ENCODE results near the gene SDC4. TPM values are rescaled to one million over a fixed set of nuclear protein-coding genes. Genes with fewer than 3 reads are reported as not detected.

Gene SDC4
- polyA plus RNA-seq, 1 of the 3 experiments (the other 2 are of a cell fraction): 131 TPM

DNA sequence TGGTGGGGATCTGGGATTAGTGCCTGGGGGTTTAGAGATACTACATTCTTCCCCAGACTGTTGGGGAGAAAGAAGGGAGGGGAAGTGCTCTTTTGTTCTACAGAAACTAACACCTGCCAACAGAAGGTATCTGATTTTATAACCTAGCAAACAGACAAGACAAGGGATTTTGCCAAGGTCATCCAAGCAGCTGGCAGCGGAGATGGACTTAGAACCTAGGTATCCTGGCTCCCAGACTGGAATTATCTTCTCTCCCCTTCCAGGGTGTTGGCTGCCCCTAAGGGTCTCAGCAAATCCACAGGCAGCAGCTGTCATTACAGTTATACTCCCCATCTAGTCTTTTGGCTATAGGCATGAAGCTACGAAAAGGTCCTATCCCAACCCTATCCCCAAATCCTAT lies 8.4 kb downstream of the SDC4 start (continued):
- TF ChIP-seq, protein P1, sequence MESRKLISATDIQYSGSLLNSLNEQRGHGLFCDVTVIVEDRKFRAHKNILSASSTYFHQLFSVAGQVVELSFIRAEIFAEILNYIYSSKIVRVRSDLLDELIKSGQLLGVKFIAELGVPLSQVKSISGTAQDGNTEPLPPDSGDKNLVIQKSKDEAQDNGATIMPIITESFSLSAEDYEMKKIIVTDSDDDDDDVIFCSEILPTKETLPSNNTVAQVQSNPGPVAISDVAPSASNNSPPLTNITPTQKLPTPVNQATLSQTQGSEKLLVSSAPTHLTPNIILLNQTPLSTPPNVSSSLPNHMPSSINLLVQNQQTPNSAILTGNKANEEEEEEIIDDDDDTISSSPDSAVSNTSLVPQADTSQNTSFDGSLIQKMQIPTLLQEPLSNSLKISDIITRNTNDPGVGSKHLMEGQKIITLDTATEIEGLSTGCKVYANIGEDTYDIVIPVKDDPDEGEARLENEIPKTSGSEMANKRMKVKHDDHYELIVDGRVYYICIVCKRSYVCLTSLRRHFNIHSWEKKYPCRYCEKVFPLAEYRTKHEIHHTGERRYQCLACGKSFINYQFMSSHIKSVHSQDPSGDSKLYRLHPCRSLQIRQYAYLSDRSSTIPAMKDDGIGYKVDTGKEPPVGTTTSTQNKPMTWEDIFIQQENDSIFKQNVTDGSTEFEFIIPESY (IDR thresholded peaks at IDR 0.05; ENCODE audit: borderline replicate concordance, low read depth): no peak

- Histone ChIP-seq H3F3A (replicated peaks; ENCODE audit: insufficient read depth) (peaks cover 27% of the 10 kb centered on the region), H3K9ac (no peak overlapping the region), H3K27me3 (ENCODE audit: insufficient read depth) (no peaks in the 10 kb centered on the region), H3K4me1 (ENCODE audit: control insufficient read depth in 1 of 2, insufficient read depth in 2 of 2, low read depth in 1 of 2, low read length in 1 of 2) (peaks cover 57 to 62% of the 10 kb centered on the region in 2 experiments), H3K36me3 (replicated peaks in 1 of 2; ENCODE audit: control insufficient read depth in 1 of 2, insufficient read depth in 2 of 2, low read length in 1 of 2) (peaks cover 7 to 14% of the 10 kb centered on the region in 2 experiments), H3K79me2 (ENCODE audit: insufficient read depth) (peaks cover 78% of the 10 kb centered on the region), H3K4me2 (no peak overlapping the region), H4K20me1 (ENCODE audit: insufficient read depth) (peaks cover 11% of the 10 kb centered on the region; the same call in 1 of the 2 replicates), H3K9me2 (no peaks in the 10 kb centered on the region), H3K9me3 (no peaks in the 10 kb centered on the region), H2AFZ (ENCODE audit: low read depth) (no peak overlapping the region), H3K4me3 (ENCODE audit: low read depth in 2 of 2, low read length in 1 of 2) (no peak overlapping the region), H3K27ac (ENCODE audit: low read depth in 2 of 2, low read length in 1 of 2) (peak overlapping the region; percentile 84 to 88; a peak in 3 of 4 replicates)
- 95% methylated on average over 6 of the region's 6 CpGs for WGBS (ENCODE audit: low lambda C conversion rate)
- ChIA-PET CTCF (interaction anchor here (1.0 to 1.8 kb wide), 4 partner anchors 14 to 35 kb away, joined by 3 to 4 read pairs (median 4); no protein-coding TSS in a partner anchor), POLR2A (no interaction called here)
- TF ChIP-seq FOXJ3 (CRISPR knock-in tag; IDR thresholded peaks at IDR 0.05): no peak
- TF ChIP-seq EZH2phosphoT487 (IDR thresholded peaks at IDR 0.05; ENCODE audit: borderline replicate concordance, low read depth): no peak
- no peak for TF ChIP-seq CHD2 (IDR thresholded peaks at IDR 0.05; ENCODE audit: low read length, partially characterized antibody)
- TF ChIP-seq RCOR1 (IDR thresholded peaks at IDR 0.05; ENCODE audit: low read length): no peak
- no peak for TF ChIP-seq GATA2 (CRISPR knock-in tag; IDR thresholded peaks at IDR 0.05)
- TF ChIP-seq RFX5 (IDR thresholded peaks at IDR 0.05; ENCODE audit: low read length): no peak
- TF ChIP-seq, protein P2, sequence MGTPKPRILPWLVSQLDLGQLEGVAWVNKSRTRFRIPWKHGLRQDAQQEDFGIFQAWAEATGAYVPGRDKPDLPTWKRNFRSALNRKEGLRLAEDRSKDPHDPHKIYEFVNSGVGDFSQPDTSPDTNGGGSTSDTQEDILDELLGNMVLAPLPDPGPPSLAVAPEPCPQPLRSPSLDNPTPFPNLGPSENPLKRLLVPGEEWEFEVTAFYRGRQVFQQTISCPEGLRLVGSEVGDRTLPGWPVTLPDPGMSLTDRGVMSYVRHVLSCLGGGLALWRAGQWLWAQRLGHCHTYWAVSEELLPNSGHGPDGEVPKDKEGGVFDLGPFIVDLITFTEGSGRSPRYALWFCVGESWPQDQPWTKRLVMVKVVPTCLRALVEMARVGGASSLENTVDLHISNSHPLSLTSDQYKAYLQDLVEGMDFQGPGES (IDR thresholded peaks at IDR 0.05; ENCODE audit: low read depth, low read length): no peak
- TF ChIP-seq, protein P1 (IDR thresholded peaks at IDR 0.05; ENCODE audit: borderline replicate concordance, low read depth): no peak
- TF ChIP-seq RAD21 (IDR thresholded peaks at IDR 0.05; ENCODE audit: low read length): no peak
- TF ChIP-seq MAX (IDR thresholded peaks at IDR 0.05; ENCODE audit: low read depth): no peak
- TF ChIP-seq TAF1 (IDR thresholded peaks at IDR 0.05; ENCODE audit: borderline replicate concordance, low read depth, low read length): no peak
- TF ChIP-seq FOXM1 (IDR thresholded peaks at IDR 0.05; ENCODE audit: low read depth): no peak
- no peak for TF ChIP-seq ELF1 (IDR thresholded peaks at IDR 0.05)
- TF ChIP-seq, protein P3, sequence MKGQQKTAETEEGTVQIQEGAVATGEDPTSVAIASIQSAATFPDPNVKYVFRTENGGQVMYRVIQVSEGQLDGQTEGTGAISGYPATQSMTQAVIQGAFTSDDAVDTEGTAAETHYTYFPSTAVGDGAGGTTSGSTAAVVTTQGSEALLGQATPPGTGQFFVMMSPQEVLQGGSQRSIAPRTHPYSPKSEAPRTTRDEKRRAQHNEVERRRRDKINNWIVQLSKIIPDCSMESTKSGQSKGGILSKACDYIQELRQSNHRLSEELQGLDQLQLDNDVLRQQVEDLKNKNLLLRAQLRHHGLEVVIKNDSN (IDR thresholded peaks at IDR 0.05; ENCODE audit: borderline replicate concordance, low read depth): no peak
- TF ChIP-seq MEF2A (IDR thresholded peaks at IDR 0.05; ENCODE audit: borderline replicate concordance, low read depth): no peak
- TF ChIP-seq RXRA (IDR thresholded peaks at IDR 0.05; ENCODE audit: borderline replicate concordance, low read depth): no peak
- no peak for DNase-seq
Observed at GRCh38 chr20:45339084-45339483, 9.1 kb downstream of the SDC4 start.
